ENCODE measurements around the gene LDB3.

The LDB3 gene

DNA sequence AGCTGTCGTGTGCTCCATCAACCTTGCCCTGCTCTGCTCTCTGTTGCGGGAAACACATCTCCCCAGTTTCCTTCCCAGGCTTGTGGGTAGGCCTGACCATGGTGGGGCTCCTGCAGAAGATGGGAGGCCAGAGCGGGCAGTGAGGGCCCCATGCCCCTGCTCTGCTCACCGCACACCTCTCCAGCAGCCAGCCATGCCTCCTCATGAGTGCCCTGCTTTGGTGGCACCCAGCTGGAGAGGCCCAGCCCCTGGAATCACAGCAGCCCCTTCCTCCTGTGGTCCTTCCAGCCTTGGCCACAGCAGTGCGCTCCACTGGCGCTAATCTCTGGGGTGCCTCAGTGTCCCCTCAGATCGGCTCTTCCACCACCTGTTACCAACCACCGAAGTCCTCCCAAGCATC lies 18.2 kb upstream of the LDB3 start:
- DNase-seq (ENCODE audit: low spot score), result no peak

DNA sequence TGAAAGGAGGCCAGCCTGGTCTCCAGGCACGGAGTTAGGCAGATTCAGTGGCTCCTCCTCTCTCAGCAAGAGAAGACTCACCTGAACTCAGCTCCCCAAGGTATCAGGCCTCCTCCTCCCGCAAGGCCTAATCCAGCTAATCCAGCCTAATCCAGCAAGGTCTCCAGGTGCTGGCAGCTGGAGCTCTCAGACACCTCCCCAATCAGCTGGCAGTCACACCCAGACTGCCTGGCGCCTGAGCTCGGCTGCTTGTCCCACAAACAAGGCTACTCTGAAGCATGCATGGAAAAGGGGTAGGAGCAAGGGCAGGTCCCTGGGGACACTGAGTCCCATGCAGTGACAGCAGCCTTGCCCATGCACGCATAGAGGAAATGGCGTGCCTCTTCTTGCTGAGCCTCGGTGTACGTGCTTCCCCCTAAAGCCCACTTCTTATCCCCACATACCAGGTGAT lies 17.3 kb upstream of the LDB3 start:
- peak; percentile 57 for DNase-seq (ENCODE audit: low spot score)

- no peak for DNase-seq (ENCODE audit: low spot score)
Observed at GRCh38 chr10:86651631-86652331, 16.5 kb upstream of the LDB3 start.

DNA sequence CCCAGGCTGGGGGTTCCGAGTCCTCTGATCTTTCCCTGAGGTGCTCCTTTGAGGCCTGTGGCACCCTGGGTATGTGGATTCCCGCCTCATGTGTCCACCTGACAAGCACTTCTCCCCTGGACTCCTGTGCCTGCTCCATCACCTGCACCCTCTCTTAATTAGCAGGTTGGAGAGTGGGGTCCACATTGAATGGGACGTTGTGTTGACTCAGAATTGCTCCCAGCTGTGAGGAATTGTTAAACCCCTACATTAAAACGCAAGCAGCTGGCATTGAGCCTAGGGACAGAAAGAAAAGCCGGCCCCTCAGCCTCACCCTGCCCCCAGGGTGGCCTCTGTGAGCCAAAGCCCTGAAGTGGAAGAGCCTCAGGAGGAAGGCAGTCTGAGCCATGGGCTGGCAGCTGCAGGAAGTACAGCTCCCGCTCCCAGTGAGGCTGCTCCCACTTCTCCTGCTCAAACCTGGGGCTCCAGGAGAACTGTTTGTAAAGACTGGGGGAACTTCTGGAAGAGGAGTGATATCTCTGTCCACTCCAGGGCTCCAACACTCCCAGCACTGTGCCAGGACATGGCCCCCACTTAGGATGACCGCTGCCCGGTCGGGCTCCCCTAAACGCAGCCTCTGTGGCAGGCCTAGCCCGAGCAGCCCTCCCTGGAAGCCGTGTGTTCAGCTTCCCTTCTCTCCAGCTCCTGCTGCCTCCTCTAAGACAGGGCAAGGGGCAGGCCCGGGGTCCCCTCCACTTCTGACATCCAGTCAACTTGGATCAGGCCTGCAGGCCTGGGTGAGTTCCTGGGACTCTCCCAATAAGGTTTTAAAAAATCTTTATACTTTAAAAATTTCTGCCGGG lies 15.7 kb upstream of the LDB3 start:
- DNase-seq (ENCODE audit: low spot score), result peak; percentile 8

DNA sequence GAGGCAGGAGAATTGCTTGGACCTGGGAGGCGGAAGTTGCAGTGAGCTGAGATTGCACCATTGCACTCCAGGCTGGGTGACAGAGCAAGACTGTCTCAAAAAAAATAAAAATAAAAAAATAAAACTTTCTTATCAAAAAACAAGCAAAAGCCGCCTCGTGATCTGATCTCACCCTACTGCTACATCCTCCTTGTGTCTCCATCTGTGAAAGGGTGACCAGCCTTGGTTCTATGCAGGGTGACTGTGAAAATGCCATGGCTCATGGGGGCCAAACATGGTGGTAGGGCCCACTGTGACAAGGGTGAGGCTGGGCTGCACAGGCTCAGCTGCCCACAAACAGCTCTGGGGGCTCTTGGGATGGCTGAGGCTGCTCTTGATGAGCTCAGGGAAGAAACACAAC lies 14.9 kb upstream of the LDB3 start:
- no peak for DNase-seq (ENCODE audit: low spot score)

GRCh38 chr10:86653987-86654386 lies 14.3 kb upstream of the LDB3 start:
- DNase-seq (ENCODE audit: low spot score), result no peak

DNA sequence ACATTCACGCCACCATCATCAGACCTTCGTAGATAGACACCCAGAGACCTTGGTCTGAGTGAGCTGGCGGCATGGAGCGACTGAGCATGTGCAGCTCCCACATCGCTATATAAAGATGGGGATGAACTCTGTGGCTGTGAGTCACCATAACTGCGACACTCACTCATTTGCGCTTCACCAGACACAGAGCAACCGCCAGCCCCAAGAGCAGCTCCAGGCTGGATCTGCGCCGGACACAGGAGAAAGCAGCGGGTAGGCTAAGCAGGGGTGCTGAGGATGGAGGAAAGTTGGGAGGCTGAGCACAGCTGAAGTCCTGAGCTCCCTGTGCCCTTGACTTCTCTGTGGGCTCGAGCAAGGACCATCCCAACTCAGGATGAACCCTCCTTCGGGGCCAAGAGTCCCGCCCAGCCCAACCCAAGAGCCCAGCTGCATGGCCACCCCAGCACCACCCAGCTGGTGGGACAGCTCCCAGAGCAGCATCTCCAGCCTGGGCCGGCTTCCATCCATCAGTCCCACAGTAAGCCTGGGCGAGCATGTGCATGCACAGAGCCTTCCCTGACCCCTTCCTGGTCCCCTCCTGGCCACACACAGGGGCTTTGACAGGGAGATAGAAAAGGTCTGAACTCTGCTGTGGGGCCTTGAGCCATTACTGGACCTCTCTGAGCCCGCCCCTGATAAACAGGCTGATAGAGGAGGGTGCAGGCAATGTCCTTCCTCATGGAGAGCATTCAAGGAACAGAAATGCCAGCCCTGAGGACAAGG lies 13.7 kb upstream of the LDB3 start, which contains the start of gene OPN4:
Gene OPN4 (plus strand): TSS at position 137 of the 762 bp plus-strand sequence. CDS start 237 bp downstream, at position 374.
- DNase-seq (ENCODE audit: low spot score), result peak; percentile 42

GRCh38 chr10:86655173-86655540 lies 13.2 kb upstream of the LDB3 start:
- no peak for DNase-seq (ENCODE audit: low spot score)

- no peak for DNase-seq (ENCODE audit: low spot score)
Observed at GRCh38 chr10:86655596-86655995, 12.7 kb upstream of the LDB3 start.

DNA sequence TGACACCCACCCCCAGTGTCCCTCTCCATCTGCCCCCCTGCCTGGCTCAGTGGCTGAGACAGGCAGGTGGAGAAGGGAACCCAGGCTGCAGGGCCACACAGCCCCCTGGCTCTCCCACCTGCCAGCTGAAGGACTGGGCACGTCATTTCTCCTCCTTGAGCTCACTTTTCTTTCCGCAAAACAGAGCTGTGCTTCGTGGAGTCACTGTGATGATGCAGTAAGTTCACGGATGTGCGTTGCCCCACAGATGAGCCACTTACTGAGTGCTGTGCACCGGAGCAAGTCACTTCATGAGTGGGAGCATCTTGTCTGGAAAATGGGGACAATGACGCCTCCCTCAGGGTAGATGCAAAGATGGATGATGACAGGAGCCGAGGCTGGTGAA lies 11.3 kb upstream of the LDB3 start:
- no peak for DNase-seq (ENCODE audit: low spot score)

DNA sequence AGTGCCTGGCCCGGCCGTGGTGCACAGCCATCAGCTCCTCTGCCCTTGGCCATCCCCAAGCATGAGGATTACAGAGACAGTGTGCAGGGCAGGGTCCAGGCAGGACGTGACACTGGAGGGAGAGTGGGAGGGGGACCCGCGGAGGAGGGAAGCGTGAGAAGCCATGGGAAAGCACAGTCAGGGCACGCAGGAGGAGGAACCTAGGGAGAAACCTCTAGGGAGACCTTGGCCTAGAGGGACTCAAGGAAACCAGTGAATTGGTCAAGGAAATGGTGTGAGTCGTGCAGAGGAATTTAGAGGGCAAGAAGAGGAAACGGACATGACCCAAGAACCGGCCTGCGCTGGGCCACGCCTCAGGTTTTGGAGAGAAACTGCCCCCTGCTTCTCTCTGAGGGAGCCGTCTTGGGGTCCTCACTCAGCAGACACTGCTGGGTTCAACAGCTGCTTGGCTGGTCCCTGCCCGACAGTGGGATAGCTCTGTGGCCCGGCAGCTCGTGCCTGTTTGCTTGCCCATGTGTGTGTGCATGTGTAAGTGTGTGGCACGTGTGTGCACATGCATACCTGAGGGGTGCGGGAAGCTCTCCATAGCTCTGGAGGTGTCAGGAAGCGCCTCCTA lies 10.8 kb upstream of the LDB3 start:
- DNase-seq (ENCODE audit: low spot score), result no peak

DNA sequence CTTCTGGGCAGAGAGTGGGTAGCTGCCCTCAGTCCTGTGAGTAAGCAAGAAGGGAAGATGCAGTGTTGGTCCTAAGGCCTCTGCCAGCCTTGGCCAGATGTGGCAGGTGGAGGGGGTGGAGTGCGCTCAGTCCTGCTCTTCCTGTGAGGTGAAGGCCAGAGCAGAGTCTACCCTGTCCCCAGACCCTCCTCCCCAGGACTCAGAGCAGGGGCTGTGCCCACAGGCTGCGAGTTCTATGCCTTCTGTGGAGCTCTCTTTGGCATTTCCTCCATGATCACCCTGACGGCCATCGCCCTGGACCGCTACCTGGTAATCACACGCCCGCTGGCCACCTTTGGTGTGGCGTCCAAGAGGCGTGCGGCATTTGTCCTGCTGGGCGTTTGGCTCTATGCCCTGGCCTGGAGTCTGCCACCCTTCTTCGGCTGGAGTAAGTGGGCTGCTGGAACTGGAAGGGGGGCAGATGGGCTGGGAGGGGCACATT lies 10.0 kb upstream of the LDB3 start:
- no peak for DNase-seq (ENCODE audit: low spot score)

- DNase-seq (ENCODE audit: low spot score), result no peak
Observed at GRCh38 chr10:86658751-86659150, 9.6 kb upstream of the LDB3 start.

DNA sequence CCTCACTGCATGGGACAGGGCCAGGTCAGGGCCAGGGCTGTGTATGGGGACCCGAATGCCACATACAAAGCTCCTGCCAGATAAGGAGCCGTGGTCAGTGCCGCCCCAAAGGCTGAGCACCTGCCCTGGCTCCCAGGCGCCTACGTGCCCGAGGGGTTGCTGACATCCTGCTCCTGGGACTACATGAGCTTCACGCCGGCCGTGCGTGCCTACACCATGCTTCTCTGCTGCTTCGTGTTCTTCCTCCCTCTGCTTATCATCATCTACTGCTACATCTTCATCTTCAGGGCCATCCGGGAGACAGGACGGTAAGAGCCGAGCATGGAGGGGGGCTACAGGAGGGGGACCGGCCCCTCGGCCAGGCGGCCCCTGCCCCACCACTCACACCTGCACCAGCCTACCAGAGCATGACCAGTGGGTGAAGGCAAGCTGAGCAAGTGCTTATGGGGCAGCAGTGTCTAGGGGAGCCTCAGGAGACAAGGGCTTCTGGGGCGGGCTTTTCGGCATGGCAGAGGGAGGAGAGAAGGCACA lies 9.1 kb upstream of the LDB3 start:
- DNase-seq (ENCODE audit: low spot score), result no peak

DNA sequence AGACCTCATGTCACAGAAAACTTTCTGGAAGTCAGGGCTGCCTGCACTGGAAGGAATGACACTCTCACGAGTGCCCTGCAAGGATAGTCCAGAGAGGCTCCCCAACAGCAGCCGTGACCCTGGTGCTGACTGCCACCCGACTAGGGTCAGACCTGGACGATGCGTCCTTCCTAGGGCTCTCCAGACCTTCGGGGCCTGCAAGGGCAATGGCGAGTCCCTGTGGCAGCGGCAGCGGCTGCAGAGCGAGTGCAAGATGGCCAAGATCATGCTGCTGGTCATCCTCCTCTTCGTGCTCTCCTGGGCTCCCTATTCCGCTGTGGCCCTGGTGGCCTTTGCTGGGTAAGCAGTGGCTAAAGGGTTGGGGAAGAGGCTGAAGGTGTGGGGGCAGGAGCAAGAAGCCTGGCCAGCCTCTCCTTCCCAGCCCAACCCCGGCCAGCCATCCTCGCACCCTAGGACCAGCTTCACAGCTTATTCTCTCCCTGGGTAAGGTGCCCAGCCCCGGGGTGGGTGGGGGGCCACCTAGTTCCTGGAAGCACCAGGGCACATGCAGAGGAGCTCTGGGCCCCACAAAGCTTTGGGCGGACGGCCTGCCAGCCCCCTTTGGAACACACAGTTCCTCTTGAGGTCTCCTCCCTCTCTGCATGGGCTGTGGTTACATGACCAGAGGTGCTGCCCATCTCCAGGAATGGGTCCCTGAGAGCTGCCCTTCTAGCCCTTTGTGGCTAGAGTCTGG lies 8.4 kb upstream of the LDB3 start:
- no peak for DNase-seq (ENCODE audit: low spot score)

GRCh38 chr10:86661161-86662025 lies 6.9 kb upstream of the LDB3 start:
- DNase-seq (ENCODE audit: low spot score), result no peak

- DNase-seq (ENCODE audit: low spot score), result no peak
Observed at GRCh38 chr10:86662186-86663045, 5.9 kb upstream of the LDB3 start.

DNA sequence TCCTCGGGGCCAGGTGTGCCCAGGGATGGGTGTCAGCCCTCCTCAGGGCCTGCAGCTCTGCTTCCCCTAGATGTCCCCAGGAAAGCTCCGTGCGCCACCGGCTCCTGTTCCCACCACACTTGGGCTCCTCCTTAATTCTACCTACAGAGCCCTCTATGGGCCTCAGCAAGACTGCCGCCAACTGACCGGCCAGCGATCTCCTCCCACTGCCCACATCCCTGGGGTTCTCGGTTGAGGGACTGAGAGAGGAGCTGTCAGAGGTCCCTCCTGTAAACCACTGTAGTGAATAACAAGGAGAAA lies 5.3 kb upstream of the LDB3 start:
- DNase-seq (ENCODE audit: low spot score), result no peak

Measured in SK-N-DZ (cell line).